ENCODE data around the gene SLX4.

Gene SLX4

DNA sequence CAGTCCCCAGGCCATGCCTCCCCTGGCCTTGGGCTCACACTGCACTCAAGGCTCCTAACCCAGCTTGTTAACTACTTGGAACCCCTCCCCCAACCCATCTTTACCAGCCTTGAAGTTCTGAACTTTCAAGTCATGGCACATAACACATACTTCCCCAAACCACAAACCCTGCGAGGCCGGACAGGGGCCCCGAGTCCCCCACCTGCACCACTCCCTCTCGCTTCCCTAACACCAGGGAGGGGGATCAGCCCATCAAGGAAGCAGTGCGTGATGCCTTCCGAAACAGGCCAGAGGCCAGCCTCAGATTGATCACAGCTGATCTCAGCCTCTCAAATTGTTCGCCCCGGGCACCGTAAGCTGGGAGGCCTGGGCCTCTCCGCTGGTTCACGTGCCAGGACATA, 31.2 kb downstream of the SLX4 start:
- no peak for DNase-seq

DNA sequence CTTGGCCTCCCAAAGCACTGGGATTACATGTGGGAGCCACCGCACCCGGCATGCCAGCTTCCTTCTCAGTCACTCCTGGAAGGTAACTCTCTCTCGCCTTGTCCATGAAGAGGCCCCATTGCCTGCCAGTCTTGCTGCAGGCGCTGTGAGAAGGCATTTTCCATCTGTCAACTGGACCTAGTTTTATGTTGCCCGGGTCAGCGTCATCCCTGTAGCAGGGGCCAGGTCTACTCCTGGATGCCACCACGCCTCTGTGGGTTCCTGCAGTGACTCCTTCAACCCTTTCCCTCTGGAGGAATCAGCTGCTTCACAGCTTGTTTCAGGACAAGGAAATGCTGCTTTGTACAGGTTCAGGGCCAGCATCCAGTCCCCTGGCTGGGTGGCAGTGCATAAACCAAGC, 31.6 kb downstream of the SLX4 start:
- no peak for DNase-seq

DNA sequence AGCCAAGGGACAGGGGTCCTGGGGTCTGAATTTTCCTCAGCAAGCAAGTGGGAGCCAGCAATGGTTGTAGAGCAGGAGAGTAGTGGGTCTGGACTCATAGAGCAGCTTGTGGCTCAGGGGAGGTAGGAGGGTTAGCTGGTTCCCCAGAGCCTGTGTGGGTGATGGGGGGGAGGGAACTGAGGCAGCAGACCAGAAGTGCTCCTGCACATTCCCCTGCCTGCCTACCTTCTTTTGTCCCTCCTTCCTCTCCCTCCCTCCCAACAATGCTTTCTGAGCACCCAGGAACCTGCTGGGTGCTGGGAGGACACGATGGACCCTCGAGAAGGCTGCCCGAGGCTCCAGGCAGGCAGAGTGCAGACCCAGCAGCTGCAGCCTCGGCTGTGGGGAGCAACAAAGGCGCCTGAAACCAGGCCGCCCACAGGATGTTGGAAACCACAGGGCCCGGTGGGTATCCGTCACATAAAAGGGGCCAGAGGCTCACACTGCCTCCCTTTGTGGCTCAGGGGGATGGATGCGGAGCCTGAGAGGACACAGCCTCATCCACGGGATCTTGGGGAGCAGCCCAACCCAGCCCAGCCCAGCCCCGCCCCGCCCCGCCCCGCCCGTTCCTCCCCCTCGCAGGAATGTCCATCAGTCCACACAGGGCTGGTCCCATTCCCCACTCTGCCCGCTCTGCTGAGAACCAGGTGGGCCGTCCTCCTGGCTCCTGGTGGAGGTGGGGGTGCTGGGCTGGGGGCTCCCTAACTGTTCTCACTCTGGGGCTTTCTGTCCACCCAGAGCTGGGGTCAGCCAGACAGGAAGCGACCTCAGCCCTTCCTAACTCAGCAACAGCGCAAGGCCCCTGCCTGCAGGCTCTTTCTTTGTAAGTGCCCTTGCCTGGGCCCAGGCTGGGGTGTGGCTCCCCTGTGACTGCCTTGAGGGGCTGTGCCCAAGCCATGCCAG, 32.5 kb downstream of the SLX4 start:
- no peak for DNase-seq

DNA sequence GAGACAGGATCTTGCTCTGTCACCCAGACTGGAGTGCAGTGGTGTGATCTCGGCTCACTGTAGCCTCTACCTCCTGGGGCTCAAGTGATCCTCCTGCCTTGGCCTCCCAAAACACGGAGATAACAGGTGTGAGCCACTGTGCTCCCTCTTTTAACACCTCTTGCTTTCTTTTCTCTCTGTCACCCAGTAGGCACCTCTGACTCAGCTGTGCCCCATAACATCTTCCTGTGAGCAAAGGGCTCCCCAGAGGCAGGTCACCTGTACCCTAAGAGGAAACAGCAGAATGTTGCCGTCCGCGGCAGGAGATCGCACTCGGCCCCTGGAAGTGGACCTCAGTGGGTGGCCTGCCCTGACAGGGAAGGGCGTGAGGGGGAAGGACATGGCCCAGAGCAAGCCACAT, 33.3 kb downstream of the SLX4 start:
- DNase-seq: no peak

DNA sequence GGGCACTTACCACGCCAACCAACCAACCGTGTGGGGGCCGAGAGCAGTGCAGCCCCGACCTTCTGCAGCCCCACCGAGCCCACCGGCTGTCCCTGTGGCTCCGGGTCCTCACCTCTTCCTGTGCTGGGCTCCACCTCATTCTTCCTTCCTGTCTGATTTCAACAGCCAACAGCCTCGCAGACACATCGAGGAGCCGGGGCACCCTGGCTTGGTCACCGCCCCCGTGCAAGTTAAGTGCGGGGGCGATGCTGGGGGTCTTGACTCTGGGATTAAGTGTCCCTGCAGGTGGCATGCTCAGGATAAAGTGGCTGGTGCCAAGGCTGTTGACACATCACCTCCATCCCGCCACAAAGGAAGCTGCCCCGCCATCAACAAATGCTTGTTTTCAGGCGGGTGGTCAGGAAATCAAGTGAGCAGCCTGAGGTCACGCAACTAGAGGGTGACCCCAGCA, 34.1 kb downstream of the SLX4 start, which contains the start of gene NLRC3:
Gene NLRC3, minus strand, starts transcription at position 102 of the 451 bp plus-strand sequence. CDS start 12,367 bp downstream, outside the sequence.
- DNase-seq: no peak

DNA sequence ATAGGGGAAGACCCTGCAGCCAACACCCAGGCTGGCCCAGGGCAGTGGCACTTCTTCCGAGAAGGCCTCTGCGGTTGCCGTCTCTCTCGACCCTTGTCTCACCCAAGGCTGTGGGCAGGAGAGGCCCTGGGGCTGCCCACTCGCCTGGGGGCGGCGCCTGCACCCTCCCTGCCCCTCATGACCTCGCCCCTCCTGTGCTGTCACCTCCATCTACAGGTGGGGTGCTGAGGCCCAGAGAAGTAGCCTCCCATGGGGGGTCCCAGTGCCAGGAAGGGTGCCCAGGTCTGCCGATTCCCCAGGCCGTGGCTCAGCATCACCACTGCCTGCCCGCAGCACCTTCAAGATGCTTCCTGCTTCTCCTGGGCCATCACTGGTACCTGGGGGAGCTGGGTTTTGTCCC, 35.2 kb downstream of the SLX4 start:
- DNase-seq: no peak

DNA sequence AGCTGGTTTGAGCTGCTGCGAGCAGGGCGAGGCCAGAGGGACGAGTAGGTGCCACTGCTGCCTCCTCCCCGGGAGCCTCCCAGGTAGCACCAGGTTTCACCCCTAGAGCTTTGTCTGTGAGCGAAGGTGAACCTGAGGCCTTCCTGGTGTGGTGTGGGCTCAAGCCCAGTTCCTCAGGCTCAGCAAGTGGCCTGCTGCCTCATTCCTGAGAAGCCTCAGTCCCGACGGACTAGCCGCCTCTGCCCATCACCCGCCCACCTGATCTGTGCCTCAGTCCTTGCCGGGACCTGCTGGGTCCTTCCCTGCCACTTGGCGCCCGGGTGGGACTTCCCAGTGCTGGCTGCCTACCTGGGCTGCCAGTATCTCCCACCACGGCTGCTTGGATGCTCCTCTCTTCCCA, 35.9 kb downstream of the SLX4 start:
- no peak for DNase-seq

DNA sequence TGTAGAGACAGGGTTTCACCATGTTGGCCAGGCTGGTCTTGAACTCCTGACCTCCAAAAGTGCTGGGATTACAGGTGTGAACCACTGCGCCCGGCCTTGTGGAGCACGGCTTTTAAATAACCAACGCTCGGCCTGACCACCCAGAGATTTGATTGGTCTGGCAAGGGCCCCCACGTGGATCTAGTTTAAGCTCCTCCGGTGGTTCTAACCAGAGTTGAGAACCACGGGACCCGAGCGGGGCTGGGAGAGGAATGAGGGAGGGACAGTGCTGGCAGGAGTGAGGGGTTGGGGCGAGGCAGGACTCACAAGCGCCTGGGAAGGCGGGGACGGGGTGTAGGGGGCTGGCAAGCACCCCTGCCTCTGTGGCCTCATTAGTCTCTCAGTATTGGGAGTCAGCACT, 37.2 kb downstream of the SLX4 start:
- DNase-seq: no peak

DNA sequence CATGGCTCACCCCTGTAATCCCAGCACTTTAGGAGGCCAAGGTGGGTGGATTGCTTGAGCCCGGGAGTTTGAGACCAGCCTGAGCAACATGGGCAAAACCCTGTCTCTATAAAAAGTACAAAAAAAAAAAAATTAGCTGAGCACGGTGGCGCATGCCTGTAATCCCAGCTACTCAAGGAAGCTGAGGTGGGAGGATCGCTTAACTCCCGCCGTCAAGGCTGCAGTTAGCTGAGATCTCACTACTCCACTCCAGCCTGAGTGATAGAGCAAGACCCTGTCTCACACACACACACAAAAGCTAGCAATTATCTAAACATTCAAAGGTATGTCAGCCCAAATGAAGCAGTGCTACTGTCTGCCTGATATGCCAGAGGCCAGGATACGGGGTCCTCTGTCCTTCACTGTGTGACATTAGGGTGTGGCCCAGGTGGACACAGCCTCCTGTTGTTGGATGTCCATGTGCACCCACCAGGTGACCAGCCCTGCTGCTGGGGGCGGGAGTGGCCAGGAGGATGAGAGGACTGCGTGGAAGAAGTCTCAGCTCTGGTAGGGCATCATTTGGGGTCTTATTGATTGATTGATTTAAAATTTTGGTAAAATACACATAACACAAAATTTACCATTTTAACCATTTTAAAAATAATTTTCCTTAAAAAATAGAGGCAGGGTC, 38.1 kb downstream of the SLX4 start:
- no peak for DNase-seq

DNA sequence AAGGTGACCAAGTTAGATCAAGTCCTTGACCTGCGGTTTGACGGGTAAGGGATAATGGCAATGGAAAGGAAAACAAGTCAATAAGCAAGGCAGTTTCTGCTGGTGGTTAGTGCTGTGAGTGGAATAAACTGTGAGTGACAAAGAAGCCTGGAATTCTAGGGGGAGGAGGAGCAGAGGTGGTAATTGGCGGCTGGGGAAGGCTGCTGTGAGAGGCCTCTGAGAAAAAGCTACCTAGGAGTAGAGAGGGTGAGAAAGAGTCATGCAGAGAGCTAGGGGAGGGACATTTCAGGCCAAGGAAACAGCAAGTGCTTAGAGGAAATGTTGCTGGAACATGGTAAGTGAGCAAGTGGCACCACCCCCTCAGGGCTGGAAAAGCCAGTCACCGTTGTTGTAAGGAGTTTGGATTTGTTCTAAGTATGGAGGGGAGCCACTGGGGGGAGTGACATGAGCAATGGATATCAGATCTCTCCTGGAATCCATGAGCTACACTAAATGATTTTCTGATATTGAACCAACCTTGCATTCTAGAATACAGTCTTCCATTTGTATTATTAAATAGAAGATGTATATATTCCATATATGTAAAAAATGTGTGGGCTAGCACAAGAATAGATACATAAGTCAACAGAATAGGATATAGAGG, 40.9 kb downstream of the SLX4 start:
- DNase-seq: no peak

DNA sequence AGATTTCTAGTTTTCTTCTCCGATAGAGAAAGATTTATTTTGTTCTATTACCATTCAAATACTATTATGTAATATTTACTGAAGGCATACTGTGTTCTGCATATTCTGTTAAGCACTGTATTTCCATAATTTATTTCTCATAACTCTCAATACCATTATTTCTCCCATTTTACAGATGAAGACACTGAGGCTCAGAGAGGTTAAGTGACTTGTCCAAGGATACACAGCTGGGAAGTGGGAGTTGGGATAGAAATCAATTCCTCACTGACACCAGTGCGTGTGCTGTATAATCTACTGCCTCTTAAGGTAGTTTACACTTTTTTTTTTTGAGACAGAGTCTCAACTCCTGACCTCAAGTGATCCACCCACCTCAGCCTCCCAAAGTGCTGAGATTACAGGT, 41.6 kb downstream of the SLX4 start:
- DNase-seq: no peak

DNA sequence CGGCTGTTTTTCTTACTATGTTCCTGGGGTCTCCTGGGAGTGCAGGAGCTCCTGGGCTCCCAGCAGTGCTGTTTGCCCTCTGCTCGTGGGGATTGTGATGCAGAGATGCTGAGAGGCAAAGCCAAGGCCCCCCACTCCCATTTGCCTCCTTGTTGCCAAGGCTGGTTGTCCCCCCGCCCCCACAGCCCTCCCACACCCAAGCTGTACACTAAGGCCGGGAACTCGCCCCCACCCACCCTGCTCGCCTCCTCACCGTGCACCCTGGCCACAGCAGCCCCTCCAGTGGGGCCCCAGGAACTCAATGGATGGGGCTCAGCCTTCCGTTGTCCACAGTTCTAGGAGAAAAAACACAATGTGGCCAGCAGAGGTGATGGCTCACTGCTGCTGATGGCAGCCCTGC, 44.4 kb downstream of the SLX4 start:
- DNase-seq: no peak

DNA sequence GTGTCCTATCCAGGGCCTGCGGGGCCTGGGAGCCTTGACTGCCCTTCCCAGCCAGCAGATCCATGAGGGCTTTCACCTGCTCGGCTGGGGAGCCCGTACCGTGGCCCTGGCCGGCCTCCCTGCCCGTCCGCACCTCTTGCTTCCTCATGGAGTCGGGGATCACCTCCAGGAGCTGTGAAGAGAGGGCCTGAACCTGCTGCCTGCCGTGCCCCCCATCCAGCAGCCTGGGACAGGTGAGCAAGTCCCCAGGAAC, 46.6 kb downstream of the SLX4 start:
- DNase-seq: no peak

DNA sequence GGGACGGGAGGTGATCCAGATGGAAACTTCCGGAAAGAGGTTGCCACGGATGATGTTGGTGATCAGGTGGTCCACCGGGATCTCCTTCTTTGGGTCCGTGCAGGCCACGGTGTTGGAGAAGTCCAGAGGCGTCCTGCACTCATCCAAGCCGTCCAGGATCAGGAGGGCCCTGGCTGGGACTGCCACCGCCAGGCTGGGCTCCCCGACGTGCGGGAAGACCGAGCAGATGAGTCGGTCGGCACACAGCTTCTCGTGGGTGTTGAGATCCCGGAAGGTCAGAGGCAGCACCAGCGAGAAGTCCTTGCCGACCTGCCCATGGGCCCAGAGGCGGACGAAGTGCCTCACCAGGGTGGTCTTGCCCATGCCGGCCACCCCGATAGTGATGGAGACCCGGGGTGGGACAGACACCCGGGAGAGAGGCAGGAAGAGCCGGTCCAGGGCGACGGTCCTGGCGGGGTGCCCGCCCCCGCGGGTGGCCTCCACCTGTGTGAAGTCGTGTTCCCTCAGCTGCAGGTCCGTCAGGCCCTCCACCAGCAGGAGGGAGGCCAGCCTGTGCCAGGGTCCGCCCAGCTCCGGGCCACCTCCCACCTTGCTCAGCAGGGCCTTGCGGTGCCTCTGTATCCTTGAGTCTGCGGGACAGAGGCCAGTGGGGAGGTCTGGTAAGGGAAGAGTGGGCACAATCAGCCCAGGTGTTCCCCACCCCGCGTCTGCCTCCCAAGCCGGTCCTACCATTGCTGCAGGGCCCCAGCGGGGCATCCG, 47.1 kb downstream of the SLX4 start:
- DNase-seq: no peak

DNA sequence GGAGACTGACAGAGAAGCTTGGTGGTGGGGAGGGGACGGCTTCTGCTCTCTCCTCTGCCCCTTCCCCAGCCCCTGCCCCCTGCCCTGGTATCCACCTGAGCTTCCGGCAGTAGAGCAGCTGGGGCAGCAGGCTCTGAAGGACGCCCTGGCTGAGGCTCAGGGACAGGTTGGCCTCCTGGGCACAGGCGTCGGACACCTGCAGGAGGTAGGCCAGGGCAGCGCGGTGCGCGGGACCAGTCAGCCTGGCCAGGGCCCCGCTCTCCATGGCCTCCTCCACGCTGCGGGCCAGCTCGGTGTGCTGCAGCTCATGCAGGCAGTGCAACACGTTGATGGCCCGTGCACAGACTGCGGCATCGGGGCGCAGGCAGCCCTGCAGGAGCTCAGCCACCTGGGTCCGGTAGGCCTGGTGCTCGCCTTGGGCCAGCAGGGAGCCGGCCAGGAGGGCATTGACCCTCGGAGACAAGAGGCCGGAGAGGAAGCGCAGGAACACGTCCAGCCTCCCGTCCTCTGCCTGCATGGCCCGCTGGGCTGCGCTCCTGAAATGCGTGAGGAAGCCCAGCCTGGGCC, 48.4 kb downstream of the SLX4 start:
- DNase-seq: no peak

DNA sequence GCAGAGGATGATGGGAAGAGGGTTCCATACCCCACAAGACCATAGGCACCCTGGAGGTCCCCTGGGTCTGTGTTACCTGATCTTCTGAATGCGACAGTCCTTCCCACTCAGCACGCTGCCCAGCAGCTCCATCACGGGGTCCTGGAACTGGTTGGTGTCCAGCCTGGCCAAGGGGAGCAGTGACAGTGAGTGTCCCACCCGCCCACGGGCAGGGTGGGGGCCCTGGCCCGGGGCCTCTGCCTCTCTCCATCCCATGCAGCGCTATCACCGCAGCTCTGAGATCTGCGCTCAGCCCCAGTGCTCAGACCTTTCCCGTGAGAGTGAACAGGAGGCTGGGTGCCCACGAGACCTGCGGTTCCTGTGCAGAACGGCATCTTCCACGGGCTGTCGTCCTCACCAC, 49.8 kb downstream of the SLX4 start:
- no peak for DNase-seq

DNA sequence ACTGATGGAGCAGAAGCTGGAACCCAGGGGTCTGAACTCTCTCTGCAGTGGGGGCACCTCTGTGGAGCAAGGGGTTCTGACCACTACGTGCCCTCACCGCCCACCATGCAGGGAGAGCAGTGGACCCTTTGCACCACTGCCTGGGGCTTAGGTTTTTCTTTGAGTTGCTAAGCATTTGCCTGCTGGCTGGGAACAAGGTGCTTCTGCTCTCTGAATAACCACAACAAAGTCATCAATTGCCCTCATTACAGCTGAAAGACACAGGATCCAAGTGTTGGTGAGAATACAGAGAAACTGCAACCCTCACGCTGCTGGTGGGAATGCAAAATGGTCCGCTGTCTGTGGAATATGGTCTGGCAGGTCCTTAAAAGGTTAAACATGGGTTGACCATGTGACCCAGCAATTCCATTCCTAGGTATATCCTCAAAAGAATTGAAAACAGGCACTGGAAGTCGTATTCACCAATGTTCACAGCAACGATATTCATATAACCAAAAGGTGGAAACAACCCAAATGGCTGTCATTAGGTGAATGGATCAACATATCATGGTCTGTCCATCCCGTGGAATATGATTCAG, 57.0 kb downstream of the SLX4 start:
- no peak for DNase-seq

DNA sequence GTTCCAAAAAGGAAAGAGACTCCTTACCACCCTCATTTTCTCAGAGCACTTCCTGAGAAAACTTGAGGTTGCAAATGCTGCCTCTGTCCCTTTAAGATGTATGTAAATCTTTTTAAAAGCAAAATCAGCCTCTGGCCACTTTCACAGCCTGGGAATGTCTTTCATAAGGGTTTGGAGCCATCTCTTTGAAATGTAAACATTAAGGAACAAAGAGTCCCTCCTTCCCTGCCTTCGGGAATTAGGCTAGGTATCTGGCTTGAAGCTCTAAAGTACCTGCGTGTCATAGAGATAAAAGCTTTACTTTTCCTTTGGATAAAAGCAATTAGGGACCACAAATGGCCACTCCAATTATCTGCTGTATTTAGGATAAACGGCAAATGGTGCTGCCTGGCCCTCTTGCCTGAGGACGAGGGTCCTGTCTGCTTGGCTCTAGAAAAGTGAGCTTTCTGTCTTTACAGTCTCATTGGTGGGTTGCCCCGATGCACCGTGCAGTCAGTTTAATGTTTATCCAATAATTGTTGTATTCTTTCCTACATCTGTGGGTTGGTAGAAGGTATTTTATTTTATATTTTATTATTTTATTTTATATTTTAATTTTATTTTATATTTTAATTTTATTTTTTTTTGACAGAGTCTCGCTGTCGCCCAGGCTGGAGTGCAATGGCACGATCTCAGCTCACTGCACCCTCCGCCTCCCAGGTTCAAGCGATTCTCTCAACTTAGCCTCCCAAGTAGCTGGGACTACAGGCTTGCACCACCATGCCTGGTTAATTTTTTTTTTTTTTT, 58.1 kb downstream of the SLX4 start:
- no peak for DNase-seq

DNA sequence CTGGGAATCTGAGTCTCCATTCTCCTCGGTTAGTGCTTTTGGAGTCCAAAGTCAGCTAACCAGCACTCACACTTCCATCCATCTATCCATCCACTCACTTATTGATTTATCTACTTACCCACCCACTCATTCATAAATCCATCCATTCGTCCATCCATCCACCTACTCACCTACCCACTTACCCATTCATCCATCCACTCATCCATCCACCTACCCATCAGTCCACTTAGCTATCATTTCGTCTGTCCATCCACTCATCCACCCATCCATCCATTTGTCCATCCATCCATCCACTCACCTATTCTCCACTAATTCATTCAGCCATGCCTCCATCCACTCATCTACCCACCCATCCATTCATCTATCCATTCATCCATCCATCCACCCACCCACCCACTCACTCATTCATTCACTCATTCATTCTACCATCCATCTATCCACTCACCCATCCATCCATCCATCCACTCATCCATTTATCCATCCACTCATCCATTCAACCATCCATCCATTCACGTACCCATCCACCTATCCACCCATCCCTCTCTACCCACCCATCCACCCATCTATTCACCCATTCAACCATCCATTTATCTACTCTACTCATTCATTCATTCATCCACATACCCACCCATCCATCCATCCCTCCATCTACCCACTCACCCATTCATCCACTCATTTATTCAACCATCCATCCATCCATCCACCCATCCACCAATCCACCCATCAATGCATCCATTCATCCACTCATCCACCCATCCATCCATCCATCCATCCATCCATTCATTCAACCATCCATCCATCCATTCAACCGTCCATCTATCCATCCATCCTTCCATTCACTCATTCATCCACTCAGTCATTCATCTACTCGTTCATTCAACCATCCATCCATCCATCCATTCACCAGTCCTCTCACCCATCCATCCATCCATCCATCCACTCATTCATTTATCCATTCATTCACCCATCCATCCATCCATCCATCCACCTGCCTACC, 60.3 kb downstream of the SLX4 start:
- no peak for DNase-seq

DNA sequence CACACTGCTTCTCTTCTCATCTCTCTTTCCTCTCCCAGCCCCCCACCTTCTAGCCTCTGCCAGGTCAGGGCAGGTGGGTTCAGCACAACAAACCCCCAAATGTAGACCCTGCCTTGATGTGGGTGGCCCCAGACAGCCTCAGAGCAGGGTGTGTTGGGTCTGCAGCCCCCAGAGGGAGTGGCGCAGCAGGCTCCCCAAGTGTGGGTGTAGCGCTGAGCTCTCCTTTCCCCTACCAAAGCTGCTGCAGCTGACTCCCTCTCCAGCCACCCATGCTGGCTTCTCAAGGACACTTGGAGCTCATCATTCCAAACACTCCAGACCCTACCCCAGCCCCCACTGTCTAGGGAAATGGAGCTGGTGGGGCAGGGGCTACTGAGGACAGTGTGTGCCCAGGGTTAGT, 61.5 kb downstream of the SLX4 start:
- no peak for DNase-seq
